Motor neuron (in vitro differentiated cells): ENCODE results near the gene RPTOR. TPM values are rescaled to one million over a fixed set of nuclear protein-coding genes. Genes with fewer than 3 reads are reported as not detected.

Experiments used
- ATAC-seq, 8 experiments: fragments of 200-7000 bp; cut with Tn5 transposase; replicated peaks in 6 of 8; 2 replicates each; pipeline ENCODE4 v1.8.0; 2021; ENCODE audit warnings: mild to moderate bottlenecking in 8 of 8, moderate library complexity in 8 of 8
- H3K27ac ChIP-seq, 2 donors: fragments of 250-450 bp; sonication (Bioruptor Pico); 2 replicates each; pipeline ENCODE4 v1.9.0; 2021; ENCODE audit warnings: antibody characterized with exemption in 2 of 2, mild to moderate bottlenecking in 2 of 2, moderate library complexity in 1 of 2
- H3K4me1 ChIP-seq, 2 donors: fragments of 250-450 bp; sonication (Bioruptor Pico); replicated peaks in 1 of 2; 2 replicates each; pipeline ENCODE4 v1.6.1; 2021; ENCODE audit warnings: antibody characterized with exemption in 2 of 2, mild to moderate bottlenecking in 2 of 2, moderate library complexity in 1 of 2
- H3K4me3 ChIP-seq, 5 donors: fragments of 250-450 bp; sonication (Bioruptor Pico); 2 replicates each; pipeline ENCODE4 v1.9.0; 2021; ENCODE audit warnings: antibody characterized with exemption in 5 of 5, mild to moderate bottlenecking in 5 of 5, moderate library complexity in 4 of 5
- WGBS, 10 experiments: fragments of 450-650 bp; shearing (Covaris generic); methylation state at CpG; one replicate each; pipeline ENCODE4 v1.0.0; 2022; 5-methylcytosine and 5-hydroxymethylcytosine counted together
- in situ Hi-C, 9 experiments: fragments of 400-800 bp; cut with MboI; loops; one replicate each; pipeline ENCODE4 v1.15.0; 2021; ENCODE audit warnings: low sequenced_read_pairs in 9 of 9, low pct_unique_long_range_greater_than_20kb in 2 of 9; ENCODE audit not compliant: unreplicated experiment in 9 of 9
- total RNA-seq, 8 experiments: library from RNA; unstranded; fragments of 300-600 nt; gene quantifications; 2 replicates each; pipeline versions ENCODE4 v1.2.3 to v1.2.4, GENCODE V29; 2022

The RPTOR gene
- total RNA-seq, 8 experiments from 2014 or later: 15.6 to 53.3 (median 19.2) TPM

DNA sequence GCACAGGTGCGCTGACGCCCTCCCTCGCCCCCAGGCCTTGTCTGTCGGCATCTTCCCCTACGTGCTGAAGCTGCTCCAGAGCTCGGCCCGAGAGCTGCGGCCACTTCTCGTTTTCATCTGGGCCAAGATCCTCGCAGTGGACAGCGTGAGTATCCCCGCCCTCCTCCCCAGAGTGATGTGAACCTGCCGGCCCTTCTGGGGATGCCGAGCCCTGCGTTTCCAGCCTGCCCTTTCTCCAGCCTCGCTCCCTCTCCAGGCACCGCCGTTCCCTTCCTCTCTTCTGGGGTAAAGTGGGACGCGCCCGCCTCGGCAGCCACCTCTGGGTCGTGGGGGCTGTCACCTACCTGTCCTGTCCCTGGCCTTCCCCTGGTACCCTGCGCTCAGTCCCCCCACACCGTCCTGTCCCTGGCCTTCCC is 313.1 kb downstream of the RPTOR start:
- peaks cover 10 to 28% of the 10 kb centered on the region in 2 donors for H3K4me1 ChIP-seq
- in situ Hi-C loops: no loop called here
- 88 to 100% (median 96%) methylated on average over 5 to 11 of the region's 25 CpGs; no CpG with 5 or more reads in 7 of the 10 experiments for WGBS, 10 experiments
- no peak for ATAC-seq
- H3K27ac ChIP-seq: no peak overlapping the region
- no peak overlapping the region for H3K4me3 ChIP-seq

DNA sequence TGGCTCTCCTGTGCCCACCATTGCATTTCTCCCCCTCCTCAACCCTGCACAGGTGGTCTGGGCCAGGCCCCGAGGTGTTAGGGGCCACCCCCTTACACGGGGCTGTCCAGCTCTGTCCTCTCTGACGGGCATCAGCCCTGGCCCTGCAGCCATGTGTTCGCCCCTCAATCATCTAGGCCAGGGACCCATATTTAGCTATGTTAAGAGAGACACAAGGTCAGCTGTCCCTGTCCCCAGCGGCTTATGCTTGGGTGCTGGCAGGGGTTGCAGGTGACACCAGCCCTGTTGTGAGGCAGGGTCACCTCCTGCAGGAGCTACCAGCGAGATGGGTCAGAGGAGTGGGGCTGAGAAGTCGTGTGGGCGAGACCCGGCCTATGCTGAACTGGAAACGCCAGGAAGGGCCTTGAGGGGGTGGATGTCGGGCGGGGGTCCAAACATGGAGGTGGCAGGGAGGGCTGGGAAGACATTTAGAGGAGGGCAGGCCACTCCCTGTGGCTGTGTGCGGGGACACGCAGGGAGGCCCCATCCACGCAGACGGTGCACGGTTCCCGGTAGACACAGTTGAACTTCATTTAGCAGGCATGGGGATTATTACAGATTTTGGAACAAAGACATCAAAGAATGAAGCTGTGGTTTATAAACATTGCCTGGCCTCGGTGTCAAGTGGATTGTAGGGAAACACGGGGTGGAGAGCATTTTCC is 313.8 kb downstream of the RPTOR start:
- in situ Hi-C loops: no loop called here
- Histone ChIP-seq H3K4me1 (peaks cover 8 to 22% of the 10 kb centered on the region in 2 donors), H3K27ac (no peak overlapping the region), H3K4me3 (no peak overlapping the region)
- 84 to 100% methylated on average over 3 to 4 of the region's 20 CpGs; no CpG with 5 or more reads in 8 of the 10 experiments for WGBS, 10 experiments
- ATAC-seq: no peak

DNA sequence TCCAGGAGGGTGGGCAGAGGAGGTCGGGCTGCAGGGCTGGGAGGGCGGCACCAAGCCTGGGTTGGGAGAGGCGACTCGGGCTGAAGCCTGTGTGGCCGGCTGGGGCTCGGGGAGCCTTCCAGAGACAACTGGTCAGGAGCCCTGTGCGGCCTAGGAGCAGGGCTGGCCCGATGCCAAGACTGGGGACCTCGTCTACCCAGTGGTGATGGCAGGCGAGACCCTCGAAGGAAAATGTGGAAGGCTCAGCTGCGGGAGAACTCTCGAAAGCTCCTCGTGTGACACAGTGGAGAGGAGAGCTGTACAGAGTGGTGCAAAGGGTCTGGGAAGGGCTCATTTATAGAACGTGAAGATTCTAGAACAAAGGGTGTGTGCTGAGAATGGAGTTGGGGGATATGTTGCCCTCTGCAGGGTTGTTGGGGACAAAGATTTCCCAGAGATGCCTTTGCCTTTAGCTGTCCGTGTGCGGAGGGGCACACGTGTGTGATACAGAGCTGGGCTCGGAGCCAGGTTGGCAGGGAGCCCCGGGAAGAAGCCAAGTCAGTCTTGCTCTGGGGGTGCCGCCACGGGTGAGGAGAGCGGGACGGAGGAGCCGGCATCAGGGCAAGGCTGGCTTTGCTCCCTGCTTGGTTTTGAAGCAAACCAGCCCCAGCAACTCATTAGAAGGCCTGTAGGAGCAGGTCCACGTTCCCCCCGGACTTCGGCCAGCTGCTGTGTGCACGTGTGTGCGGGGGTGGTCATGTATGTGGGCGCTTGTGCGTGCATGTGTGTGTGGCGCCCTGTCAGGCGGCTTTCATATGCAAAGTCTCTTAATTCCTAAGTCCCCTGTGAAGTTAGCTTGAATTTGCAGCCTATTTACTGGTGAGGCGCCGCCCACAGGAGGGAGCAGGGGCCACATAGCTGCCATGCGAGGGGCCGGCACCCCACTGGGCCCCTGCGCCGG is 314.6 kb downstream of the RPTOR start:
- WGBS, 10 experiments: 50 to 100% (median 63%) methylated on average over 1 to 18 of the region's 40 CpGs; no CpG with 5 or more reads in 3 of the 10 experiments
- peaks cover 8 to 17% of the 10 kb centered on the region in 2 donors for H3K4me1 ChIP-seq
- no peak overlapping the region for H3K27ac ChIP-seq
- no peak overlapping the region for H3K4me3 ChIP-seq
- ATAC-seq: peak; percentile 13 to 83 (median 58)
- in situ Hi-C loops: no loop called here

DNA sequence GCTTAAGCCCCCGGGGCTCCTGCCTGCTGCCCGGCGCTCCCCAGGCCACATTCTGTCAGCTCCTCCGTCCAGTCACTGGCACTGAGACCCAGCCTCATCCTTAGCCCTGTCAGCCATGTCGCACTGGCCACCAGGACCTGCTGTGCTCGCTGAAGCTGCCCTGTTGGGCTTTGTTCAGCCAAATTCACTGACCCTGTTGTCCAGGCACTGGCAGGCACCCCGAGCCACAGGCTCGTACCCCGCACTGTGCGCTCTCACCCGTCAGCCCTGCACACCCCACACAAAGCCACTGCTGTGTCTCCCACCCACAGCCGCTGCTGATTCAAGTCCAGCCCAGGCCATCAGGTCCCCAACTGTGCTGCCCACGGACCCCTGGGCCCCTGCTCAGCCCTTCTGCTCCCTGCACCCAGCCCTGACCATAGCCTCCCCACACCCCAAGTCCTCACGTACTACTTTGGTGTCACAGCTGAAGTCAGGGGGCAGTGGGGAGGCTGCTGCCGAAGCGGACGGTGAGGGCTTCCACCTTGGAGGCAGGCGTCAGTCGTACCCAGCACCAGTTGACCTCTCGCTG is 315.5 kb downstream of the RPTOR start:
- Histone ChIP-seq H3K27ac (no peak overlapping the region), H3K4me1 (peaks cover 8 to 16% of the 10 kb centered on the region in 2 donors), H3K4me3 (no peak overlapping the region)
- in situ Hi-C loops: no loop called here
- ATAC-seq: no peak
- 80 to 100% (median 88%) methylated on average over 1 to 8 of the region's 20 CpGs; no CpG with 5 or more reads in 6 of the 10 experiments for WGBS, 10 experiments

DNA sequence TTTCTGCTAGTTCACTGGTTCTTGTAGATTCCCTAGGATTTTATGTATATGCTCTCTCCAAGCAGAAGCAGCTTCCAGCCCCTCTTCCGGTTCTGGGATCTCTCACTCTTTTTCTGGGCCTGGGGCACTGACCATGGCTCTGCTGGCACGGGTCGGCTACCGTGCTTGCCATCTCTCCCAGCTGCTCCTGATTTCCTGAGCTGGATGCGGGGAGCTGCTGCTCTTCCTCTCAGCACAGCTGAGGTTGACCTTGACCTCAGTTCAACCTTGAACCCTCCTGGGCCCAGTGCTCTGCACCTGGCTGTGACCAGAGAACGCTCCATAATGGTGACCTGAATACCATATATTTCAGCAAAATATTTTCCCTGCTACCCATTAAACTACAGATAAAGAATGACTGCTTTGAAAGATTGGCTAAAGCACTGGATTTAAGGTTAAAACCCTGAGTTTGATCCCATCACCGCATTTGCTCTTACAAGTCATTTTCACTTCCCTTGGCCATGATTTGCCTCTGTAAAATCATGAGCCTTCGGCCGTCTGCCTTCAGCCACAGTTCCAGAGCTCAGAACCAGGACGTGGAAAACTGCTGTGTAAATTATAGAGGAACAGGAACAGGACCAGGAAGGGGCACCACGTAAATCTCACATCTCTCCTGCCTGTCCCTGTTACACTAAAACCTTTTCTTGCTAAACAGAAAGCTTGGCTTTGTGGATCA is 316.2 kb downstream of the RPTOR start:
- H3K27ac ChIP-seq: no peak overlapping the region
- WGBS, 10 experiments: 85 to 100% (median 92%) methylated on average over 4 to 10 of the region's 11 CpGs; no CpG with 5 or more reads in 3 of the 10 experiments
- H3K4me3 ChIP-seq: no peak overlapping the region
- H3K4me1 ChIP-seq: peaks cover 8 to 16% of the 10 kb centered on the region in 2 donors
- in situ Hi-C loops: no loop called here
- ATAC-seq: no peak

DNA sequence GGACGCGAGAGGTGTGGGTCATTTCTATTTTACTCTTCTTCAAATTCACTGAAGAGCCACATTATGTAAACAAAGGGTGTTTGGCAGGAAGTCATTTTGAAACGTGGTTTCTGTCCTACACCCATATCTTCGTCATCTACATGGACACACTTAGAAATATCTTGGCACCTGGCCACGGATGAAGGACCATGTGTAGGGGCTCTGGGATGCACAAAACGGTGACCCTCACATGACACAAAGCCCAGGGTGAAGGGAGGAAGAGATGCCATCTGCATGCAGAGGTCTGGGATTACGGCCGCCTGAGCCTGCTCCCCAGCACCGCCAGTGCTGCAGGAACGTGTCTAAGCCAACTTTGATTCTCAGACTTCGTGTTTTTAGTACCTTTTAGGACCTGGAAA is 316.8 kb downstream of the RPTOR start:
- Histone ChIP-seq H3K27ac (no peak overlapping the region), H3K4me1 (peaks cover 8 to 16% of the 10 kb centered on the region in 2 donors), H3K4me3 (no peak overlapping the region)
- ATAC-seq: no peak
- WGBS, 10 experiments: 53 to 100% (median 90%) methylated on average over 1 to 9 of the region's 11 CpGs; no CpG with 5 or more reads in 3 of the 10 experiments
- in situ Hi-C loops: no loop called here

DNA sequence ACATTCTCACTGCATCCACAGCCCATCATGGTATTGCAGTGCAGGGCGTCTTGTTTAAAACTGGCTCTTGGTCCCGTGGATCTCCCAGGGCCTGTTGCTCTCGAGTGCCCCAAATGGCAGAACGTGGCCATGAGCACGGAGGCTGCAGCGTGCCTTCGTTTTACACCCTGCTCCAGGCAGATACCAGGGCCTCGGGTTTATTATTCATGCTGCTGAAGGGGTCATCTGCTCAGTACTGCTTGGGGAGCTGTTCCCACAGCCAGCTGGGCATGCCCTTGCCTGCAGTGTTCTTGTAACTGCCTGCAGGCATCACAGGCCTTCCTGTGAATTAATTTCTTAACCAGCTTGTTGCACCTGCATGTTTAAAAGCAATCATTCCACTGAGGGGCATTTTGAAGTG is 317.3 kb downstream of the RPTOR start:
- in situ Hi-C loops: no loop called here
- WGBS, 10 experiments: 0 to 92% (median 19%) methylated on average over 1 to 5 of the region's 8 CpGs; no CpG with 5 or more reads in 5 of the 10 experiments
- Histone ChIP-seq H3K4me1 (peaks cover 8 to 16% of the 10 kb centered on the region in 2 donors), H3K4me3 (no peak overlapping the region), H3K27ac (no peak overlapping the region)
- peak in 6 of 8 experiments; percentile 27 to 69 (median 56) for ATAC-seq

DNA sequence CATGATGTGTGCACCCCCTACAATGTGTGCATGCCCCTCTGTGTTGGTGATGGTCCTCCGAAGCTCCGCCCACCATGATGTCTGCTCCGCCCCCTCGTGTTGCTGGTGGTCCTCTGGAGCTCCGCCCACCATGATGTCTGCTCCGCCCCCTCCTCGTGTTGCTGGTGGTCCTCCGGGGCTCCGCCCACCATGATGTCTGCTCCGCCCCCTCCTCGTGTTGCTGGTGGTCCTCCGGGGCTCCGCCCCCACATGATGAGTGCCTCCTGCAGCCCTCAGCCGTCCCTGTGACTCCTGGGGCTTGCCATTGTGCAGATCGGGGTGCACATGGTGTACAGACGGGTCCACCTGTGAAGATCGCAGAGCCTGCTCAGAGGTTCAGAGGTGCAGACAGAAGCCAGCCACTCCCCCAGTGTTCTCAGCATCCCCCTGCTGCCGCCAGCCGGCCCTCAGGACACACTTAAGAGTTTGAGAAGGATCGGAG is 317.9 kb downstream of the RPTOR start:
- Histone ChIP-seq H3K4me1 (peaks cover 8 to 16% of the 10 kb centered on the region in 2 donors), H3K27ac (no peak overlapping the region), H3K4me3 (no peak overlapping the region)
- ATAC-seq: no peak
- 71 to 93% methylated on average over 1 to 3 of the region's 20 CpGs; no CpG with 5 or more reads in 8 of the 10 experiments for WGBS, 10 experiments
- in situ Hi-C loops: no loop called here

DNA sequence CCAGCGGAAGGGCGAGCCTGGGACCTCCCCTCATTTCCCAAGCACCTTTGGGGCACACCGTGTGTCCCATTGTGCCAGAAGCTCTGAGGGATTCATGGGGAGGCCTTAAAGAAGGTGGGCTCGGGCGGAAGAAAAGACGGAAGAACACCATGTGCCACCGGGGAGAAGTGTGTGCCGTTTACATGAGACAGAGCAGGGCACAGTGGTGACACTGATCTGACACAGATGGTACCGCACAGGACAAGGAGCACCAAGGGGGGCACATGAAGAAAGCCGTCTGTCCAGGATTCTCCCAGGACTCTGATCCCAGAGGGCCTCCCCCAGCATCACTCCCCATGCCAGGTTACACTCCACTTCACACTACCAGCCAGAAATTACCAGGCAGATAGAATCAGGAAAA is 318.3 kb downstream of the RPTOR start:
- WGBS, 10 experiments: 87 to 100% (median 100%) methylated on average over 1 to 7 of the region's 10 CpGs; no CpG with 5 or more reads in 4 of the 10 experiments

DNA sequence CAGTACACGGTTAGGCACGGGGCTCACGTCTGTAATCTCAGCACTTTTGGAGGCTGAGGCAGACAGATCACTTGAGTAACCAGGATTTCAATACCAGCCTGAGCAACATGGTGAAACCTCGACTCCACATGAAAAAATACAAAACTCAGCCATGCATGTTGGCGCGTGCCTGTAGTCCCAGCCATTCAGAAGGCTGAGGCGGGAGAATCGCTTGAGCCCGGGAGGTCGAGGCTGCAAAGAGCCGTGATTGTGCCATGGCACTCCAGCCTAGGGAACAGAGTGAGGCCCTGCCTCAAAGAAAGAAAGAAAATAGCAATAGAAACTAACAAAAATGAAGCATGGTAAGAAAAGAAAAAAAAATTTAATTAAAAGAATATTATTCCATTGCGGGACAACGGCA is 319.0 kb downstream of the RPTOR start:
- in situ Hi-C loops: no loop called here
- no peak overlapping the region for H3K27ac ChIP-seq
- no peak for ATAC-seq
- no peak overlapping the region for H3K4me3 ChIP-seq
- peaks cover 8 to 16% of the 10 kb centered on the region in 2 donors for H3K4me1 ChIP-seq
- WGBS, 10 experiments: 83 to 98% (median 94%) methylated on average over 3 to 13 of the region's 13 CpGs

More for the DNA sequence above, 318.3 kb downstream of the RPTOR start:
- Histone ChIP-seq H3K27ac (no peak overlapping the region), H3K4me1 (peaks cover 8 to 16% of the 10 kb centered on the region in 2 donors), H3K4me3 (no peak overlapping the region)
- in situ Hi-C loops: no loop called here
- ATAC-seq: no peak

DNA sequence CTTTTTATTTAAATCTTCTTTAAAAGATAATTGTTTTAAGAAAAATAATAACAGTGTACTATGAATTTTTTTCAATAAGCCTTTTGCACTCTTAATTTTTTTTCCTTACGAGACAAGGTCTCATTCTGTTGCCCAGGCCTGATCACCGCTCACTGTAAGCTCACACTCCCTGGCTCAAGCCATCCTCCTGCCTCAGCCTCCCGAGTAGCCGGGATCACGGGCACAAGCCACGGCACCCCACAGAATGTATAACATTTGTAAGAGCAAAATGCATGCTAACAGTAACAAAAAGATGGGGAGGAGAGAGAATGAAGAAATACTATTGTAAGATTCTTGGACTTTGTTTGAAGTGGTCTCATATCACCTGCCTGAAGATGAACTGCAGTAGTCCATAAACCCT is 320.1 kb downstream of the RPTOR start:
- Histone ChIP-seq H3K4me3 (no peak overlapping the region), H3K4me1 (peaks cover 0 to 11% of the 10 kb centered on the region in 2 donors), H3K27ac (no peak overlapping the region)
- WGBS, 10 experiments: 82 to 100% (median 98%) methylated on average over 3 to 6 of the region's 6 CpGs
- in situ Hi-C loops: no loop called here
- no peak for ATAC-seq

DNA sequence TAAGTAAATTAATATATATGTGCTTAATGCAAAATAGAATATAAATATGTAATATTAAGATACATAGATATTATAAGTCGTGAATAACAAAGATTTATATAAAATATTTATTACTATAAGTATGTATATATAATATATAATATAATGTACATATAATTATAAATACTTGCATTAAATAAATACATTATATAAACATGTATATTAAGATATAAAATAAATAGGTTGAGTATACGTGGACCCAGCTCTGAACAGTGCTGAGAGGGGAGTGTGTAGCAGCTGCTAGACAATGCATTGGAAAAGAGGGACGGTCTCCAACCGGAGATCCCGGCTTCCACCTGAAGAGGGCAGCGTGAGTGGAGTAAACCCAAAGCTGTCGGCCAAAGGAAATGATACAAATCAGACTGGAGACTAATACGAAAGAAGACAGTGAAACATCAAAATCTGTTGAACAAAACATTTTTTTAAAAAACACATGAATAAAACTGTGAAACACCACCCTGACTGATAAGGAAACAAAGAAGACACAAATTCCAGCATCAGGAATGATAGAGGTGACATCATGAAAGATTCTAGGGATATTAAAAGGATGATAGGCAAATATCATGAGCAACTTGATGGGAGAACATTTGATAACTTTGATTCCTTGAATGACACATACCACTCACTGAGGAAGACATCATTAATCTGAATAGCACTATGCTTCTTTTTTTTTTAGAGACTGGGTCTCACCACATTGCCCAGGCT is 321.6 kb downstream of the RPTOR start:
- ATAC-seq: peak; percentile 71 to 91 (median 81)
- 16 to 60% (median 25%) methylated on average over 2 to 8 of the region's 8 CpGs for WGBS, 10 experiments

More for the DNA sequence above, 321.6 kb downstream of the RPTOR start:
- Histone ChIP-seq H3K4me3 (no peak overlapping the region), H3K27ac (no peak overlapping the region), H3K4me1 (peaks cover 0 to 4% of the 10 kb centered on the region in 2 donors)
- in situ Hi-C loops: no loop called here
